Measurements from ENCODE around the gene GPSM1.

The GPSM1 gene

DNA sequence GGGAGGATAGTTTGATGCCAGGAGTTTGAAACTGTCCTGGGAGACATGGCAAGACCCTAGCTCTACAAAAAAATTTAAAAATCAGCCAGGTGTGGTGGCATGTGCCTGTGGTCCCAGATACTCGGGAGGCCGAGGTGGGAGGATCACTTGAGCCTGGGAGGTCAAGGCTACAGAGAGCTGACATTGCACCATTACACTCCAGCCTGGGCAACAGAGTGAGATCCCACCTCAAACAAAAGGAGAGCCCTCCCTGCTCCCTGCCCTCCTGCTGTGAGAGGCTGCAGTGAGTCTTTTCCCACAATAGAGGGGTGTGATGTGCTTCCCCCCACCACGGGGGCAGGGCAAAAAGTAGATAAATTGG is 13.3 kb upstream of the GPSM1 start:
- H3K4me3 ChIP-seq (ENCODE audit: low read depth in 1 of 2, low read length in 2 of 2) = no peak overlapping the region
- H3K79me2 ChIP-seq (ENCODE audit: insufficient read depth, low read length) = no peaks in the 10 kb centered on the region
- no peaks in the 10 kb centered on the region for H3K4me1 ChIP-seq (ENCODE audit: insufficient read depth, low read length)
- peaks cover 11% of the 10 kb centered on the region for H3K9me3 ChIP-seq (ENCODE audit: insufficient read depth, low read length, severe bottlenecking)
- TF ChIP-seq, protein P1, sequence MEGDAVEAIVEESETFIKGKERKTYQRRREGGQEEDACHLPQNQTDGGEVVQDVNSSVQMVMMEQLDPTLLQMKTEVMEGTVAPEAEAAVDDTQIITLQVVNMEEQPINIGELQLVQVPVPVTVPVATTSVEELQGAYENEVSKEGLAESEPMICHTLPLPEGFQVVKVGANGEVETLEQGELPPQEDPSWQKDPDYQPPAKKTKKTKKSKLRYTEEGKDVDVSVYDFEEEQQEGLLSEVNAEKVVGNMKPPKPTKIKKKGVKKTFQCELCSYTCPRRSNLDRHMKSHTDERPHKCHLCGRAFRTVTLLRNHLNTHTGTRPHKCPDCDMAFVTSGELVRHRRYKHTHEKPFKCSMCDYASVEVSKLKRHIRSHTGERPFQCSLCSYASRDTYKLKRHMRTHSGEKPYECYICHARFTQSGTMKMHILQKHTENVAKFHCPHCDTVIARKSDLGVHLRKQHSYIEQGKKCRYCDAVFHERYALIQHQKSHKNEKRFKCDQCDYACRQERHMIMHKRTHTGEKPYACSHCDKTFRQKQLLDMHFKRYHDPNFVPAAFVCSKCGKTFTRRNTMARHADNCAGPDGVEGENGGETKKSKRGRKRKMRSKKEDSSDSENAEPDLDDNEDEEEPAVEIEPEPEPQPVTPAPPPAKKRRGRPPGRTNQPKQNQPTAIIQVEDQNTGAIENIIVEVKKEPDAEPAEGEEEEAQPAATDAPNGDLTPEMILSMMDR (IDR thresholded peaks at IDR 0.05; ENCODE audit: borderline replicate concordance, extremely low read depth, low read length, poor library complexity, severe bottlenecking) = no peak
- no peak for TF ChIP-seq EZH2 (IDR thresholded peaks at IDR 0.05; ENCODE audit: borderline replicate concordance, low read depth, low read length, severe bottlenecking)
- no peak overlapping the region for H3K9ac ChIP-seq (ENCODE audit: low read depth, low read length)
- H3K27ac ChIP-seq (ENCODE audit: low read length) = no peak overlapping the region
- H4K20me1 ChIP-seq (ENCODE audit: insufficient read depth, low read length) = no peaks in the 10 kb centered on the region
- no peak overlapping the region for H3K4me2 ChIP-seq (ENCODE audit: insufficient read depth, low read length)
- no peaks in the 10 kb centered on the region for H3K36me3 ChIP-seq (ENCODE audit: insufficient read depth, low read length)
- ATAC-seq (ENCODE audit: insufficient read depth, low read depth) = no peak
- DNase-seq = no peak
- no peaks in the 10 kb centered on the region for H3K27me3 ChIP-seq (ENCODE audit: insufficient read depth, low read length, poor library complexity)
- no peak overlapping the region for H2AFZ ChIP-seq (ENCODE audit: low read depth, low read length)

DNA sequence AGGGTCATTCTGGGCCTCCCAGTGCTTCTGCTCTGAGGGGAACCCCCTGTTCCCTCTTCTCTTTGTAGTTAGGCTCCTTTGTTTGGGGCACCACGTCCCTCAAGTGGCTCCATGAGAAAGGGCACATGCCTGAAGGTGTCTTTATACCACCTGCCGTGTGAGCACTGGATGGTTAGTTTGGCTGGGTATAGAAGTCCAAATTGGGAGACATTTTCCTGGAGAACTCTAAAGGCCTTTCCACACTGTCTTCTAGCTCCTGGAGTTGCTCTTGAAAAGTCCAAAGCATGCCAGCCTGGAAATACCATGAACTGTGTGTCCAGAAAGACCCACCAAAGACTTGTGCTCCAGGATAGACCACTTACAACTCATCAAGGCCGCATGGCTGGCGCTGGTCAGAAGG is 12.4 kb upstream of the GPSM1 start:
- Histone ChIP-seq H3K4me1 (ENCODE audit: insufficient read depth, low read length) (no peaks in the 10 kb centered on the region), H3K4me3 (ENCODE audit: low read depth in 1 of 2, low read length in 2 of 2) (no peak overlapping the region), H3K9ac (ENCODE audit: low read depth, low read length) (no peak overlapping the region), H4K20me1 (ENCODE audit: insufficient read depth, low read length) (no peaks in the 10 kb centered on the region), H3K79me2 (ENCODE audit: insufficient read depth, low read length) (no peaks in the 10 kb centered on the region), H3K27me3 (ENCODE audit: insufficient read depth, low read length, poor library complexity) (no peaks in the 10 kb centered on the region), H3K9me3 (ENCODE audit: insufficient read depth, low read length, severe bottlenecking) (peaks cover 11% of the 10 kb centered on the region), H3K4me2 (ENCODE audit: insufficient read depth, low read length) (no peak overlapping the region), H3K27ac (ENCODE audit: low read length) (no peak overlapping the region), H2AFZ (ENCODE audit: low read depth, low read length) (no peak overlapping the region), H3K36me3 (ENCODE audit: insufficient read depth, low read length) (no peaks in the 10 kb centered on the region)
- ATAC-seq (ENCODE audit: insufficient read depth, low read depth) = no peak
- TF ChIP-seq, protein P1 (IDR thresholded peaks at IDR 0.05; ENCODE audit: borderline replicate concordance, extremely low read depth, low read length, poor library complexity, severe bottlenecking) = no peak
- no peak for TF ChIP-seq EZH2 (IDR thresholded peaks at IDR 0.05; ENCODE audit: borderline replicate concordance, low read depth, low read length, severe bottlenecking)
- no peak for DNase-seq

DNA sequence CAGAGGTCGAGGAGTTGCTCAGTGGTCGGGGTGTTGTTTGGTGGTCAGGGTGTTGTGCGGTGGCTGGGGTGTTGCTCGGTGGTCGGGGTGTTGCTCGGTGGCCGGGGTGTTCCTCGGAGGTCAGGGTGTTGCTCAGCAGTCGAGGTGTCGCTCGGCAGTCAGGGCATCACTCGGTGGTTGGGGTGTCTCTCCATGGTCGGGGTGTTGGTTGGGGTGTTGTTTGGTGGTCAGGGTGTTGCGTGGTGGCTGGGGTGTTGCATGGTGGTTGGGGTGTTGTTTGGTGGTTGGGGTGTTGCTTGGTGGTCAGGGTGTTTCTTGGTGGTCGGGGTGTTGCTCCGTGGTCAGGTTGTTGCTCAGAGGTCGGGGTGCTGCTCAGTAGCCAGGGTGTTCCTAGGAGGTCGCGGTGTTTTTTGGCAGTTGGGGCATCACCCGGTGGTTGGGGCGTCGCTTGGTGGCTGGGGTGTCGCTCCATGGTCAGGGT is 11.0 kb upstream of the GPSM1 start:
- TF ChIP-seq, protein P1 (IDR thresholded peaks at IDR 0.05; ENCODE audit: borderline replicate concordance, extremely low read depth, low read length, poor library complexity, severe bottlenecking) = no peak
- TF ChIP-seq EZH2 (IDR thresholded peaks at IDR 0.05; ENCODE audit: borderline replicate concordance, low read depth, low read length, severe bottlenecking) = no peak
- H3K9me3 ChIP-seq (ENCODE audit: insufficient read depth, low read length, severe bottlenecking) = peaks cover 11% of the 10 kb centered on the region

More for the DNA sequence above, 11.0 kb upstream of the GPSM1 start:
- no peak overlapping the region for H3K4me3 ChIP-seq (ENCODE audit: low read depth in 1 of 2, low read length in 2 of 2)
- H3K27ac ChIP-seq (ENCODE audit: low read length) = no peak overlapping the region
- no peaks in the 10 kb centered on the region for H3K4me1 ChIP-seq (ENCODE audit: insufficient read depth, low read length)
- H3K9ac ChIP-seq (ENCODE audit: low read depth, low read length) = no peak overlapping the region
- H3K79me2 ChIP-seq (ENCODE audit: insufficient read depth, low read length) = no peaks in the 10 kb centered on the region
- H3K4me2 ChIP-seq (ENCODE audit: insufficient read depth, low read length) = no peak overlapping the region
- H3K27me3 ChIP-seq (ENCODE audit: insufficient read depth, low read length, poor library complexity) = peaks cover 1% of the 10 kb centered on the region
- H3K36me3 ChIP-seq (ENCODE audit: insufficient read depth, low read length) = no peaks in the 10 kb centered on the region
- DNase-seq (no peak), ATAC-seq (ENCODE audit: insufficient read depth, low read depth) (no peak)
- H2AFZ ChIP-seq (ENCODE audit: low read depth, low read length) = no peak overlapping the region
- no peaks in the 10 kb centered on the region for H4K20me1 ChIP-seq (ENCODE audit: insufficient read depth, low read length)

All from DND-41 (cell line).